GM12891 (cell line): ENCODE results near the gene PPP6R1.

ENCODE experiments used
- POLR2A ChIP-seq: IDR thresholded peaks from 2 replicates; pipeline ENCODE4 v1.6.1; 2011; ENCODE audit warnings: low read depth, low read length, control low read depth
- SPI1 ChIP-seq: IDR thresholded peaks from 2 replicates; pipeline ENCODE4 v1.6.1; 2011; ENCODE audit warnings: low read depth, low read length, control low read depth
- TAF1 ChIP-seq: IDR thresholded peaks from 2 replicates; pipeline ENCODE4 v1.6.1; 2011; ENCODE audit warnings: low read depth, low read length, control low read depth

- no peak for TF ChIP-seq POLR2A
- TF ChIP-seq TAF1: no peak
- TF ChIP-seq SPI1: no peak
Measured at GRCh38 chr19:55277494-55277893, 18.7 kb upstream of the PPP6R1 start.
